Smooth muscle cell of the brain vasculature (primary cell): ENCODE results near the gene PLA2G2F.

Experiments used
- DNase-seq: peaks from one replicate; pipeline ENCODE4 v3.0.0-alpha.2; 2012; ENCODE audit warnings: low read depth, low spot score

PLA2G2F gene

GRCh38 chr1:20168564-20169491 is 29.7 kb downstream of the PLA2G2F start:
- DNase-seq: no peak

- no peak for DNase-seq
These were observed 30.8 kb downstream of the PLA2G2F start for GRCh38 chr1:20169932-20170331.

DNA sequence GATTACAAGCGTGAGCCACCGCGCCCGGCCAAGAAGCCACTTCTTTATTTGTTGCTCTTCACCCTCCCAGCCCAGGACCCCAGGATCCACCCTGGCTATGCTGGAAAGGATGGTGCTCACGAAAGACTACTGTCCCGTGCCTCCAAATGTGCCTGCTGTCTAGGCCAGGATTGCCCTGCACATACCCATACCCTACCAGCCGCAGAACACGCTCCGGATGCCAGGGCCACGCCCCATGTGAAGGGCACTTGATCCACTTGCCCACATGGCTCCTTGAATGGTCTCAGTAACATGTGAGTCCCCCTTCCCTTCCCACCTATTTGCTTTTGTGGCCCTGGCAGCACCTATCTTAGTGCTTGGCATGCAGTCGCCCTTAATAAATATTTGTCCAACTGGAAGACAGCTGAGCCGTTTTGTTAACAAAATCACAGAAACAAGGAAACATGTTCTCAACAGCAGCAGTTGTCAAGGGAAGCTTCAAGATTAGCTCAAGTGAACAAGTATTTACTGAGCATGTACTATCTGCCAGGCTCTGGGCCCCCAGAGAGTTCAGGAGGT is 33.0 kb downstream of the PLA2G2F start:
- no peak for DNase-seq

DNA sequence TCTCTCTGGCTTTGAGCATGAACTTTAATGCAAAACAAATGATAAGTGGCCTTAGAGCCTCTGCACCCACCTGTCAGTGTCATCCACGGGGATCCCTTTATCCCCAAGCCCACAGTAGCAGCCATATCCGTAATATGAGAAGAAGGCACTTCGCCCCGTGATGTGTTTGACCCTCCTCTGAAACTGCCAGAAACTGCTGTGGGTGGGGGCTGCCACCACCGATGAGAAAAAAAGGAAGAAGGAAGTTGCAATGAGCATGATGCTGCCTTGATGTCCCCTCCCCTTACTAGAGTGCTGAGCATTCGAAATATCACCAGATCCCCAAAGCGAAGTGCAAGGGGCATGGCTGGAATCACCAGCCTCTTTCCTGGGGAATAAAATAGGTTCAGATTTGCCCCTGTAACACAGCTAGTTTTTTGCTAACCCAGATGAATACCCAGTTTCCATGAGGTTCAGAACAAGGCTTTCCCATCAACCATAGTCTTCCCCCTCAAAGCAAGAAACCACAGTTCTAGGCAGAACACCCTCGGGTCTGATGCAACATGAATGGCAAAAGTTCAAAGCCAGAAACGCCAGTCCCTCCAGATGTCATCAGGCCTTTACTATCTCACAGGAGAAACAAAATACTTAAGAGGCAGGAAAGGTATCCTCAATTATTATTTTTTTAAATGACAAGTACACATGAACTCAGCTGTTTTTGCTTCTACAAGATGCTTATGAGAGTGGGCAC is 36.0 kb downstream of the PLA2G2F start:
- DNase-seq: no peak

DNA sequence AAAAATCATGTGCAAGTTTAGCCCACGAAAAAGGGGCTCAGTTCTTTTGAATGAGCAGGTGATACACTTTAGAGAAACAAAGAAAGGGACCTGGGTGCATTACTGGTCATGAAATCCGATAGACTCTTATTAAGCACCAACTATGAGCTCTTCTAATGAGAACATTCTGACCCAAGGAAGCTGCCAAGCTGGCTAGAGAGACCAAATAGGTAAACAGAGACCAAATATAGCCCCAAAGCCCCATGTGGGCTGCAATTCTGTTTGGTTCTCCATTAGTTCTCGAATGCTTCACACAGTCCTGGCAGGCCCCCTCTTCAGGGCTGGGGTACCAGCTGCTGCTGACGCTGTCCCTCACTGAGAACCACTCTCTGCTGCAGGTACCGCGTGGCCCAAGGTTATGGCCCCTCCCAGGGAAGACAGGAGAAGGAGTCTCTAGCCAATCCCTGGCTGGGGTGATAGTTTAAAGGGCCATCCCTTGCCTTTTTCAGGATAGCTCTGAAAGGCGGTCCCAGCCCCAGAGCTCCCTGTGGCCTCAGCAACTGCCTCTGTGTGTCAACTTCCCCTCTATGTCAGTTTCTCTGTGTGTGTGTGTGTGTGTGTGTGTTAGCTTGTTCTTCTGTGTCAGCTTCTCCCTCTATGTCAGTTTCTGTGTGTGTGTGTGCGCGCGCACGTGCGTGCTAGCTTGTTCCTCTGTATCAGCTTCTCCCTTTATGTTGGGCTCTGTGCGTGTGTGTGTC is 39.7 kb downstream of the PLA2G2F start:
- DNase-seq: no peak

- DNase-seq: no peak
These were observed 40.4 kb downstream of the PLA2G2F start for GRCh38 chr1:20179371-20180128.

GRCh38 chr1:20180129-20180843 is 41.2 kb downstream of the PLA2G2F start:
- DNase-seq: no peak

GRCh38 chr1:20180844-20181207 is 41.7 kb downstream of the PLA2G2F start:
- no peak for DNase-seq

GRCh38 chr1:20182415-20182814 is 43.3 kb downstream of the PLA2G2F start:
- no peak for DNase-seq

DNA sequence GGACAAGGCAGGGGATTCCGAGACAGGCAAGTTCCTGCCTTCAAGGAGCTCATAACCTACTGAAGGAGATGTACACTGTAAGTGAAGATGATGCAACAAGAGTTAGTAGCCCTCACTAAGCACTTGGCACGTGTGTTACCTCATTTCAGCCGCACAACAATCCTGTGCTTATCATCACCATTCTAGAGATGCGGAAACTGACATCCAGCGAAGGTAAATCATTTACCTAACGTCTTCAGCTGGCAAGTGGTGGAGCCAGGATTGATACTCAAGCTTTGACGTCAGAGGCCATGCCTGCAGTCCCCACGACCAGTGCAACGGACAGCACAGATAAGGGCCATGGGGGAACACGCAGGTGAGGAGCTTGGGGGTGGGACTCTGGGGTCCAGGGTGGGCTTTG is 43.9 kb downstream of the PLA2G2F start:
- DNase-seq: no peak

- no peak for DNase-seq
These were observed 44.6 kb downstream of the PLA2G2F start for GRCh38 chr1:20183616-20184271.

DNA sequence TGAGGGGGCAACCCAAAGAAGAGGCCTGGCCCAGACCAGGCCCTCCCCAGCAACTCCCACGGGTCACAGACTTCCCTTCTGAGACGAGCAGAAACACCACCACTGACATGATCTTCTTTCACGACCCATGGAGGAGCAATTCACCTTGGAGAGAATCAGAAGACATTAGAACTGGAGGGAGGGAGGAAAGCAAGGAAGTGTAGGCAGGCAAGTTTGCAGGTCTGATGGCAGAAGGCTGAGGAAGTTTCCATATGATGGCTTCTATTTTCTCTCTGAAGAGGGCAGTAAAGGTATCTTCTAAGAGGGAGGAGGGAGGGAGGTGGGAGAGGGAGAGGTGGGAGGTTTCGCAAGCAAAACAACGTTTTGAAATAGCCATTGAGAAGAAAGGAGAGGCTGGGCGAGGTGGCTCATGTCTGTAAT is 45.4 kb downstream of the PLA2G2F start:
- no peak for DNase-seq

DNA sequence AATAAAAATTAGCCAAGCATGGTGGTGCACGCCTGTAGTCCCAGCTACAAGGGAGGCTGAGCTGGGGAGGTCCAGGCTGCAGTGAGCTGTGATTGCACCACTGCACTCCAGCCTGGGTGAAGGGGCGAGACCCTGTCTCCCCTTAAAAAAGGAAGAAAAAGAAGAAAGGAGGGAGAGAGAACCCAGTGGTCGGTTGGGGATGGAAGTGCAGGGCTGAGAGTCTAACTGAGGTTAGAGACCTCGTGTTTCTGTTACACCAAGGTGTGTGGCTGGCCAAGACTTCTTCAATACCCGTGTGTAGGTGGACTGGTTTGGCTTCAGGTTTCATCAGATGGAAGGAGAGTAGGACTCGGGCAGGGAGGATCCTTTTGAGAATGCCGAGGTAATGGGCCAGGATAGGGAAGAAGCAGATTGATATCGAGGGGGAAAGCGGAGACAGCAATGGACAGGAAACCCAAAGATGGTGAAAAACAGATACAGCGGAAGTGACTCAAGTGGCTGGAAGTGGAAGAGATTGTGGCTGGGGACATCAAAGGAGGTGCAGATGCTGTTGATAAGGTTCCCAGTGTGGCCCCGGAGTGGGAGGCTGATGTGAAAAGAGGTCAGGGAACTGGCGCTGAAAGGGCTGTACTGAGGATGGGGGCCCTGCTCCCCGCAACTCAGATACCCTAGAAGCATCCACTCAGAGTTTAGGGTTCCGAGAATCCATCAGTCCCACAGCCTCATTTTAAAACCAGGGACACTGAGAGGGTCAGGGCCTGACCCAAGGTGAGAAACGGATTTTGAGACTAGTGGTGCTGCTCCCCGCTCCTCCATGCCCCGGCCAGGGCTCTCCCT is 46.1 kb downstream of the PLA2G2F start:
- no peak for DNase-seq

- no peak for DNase-seq
These were observed 47.0 kb downstream of the PLA2G2F start, which contains the start of the genes PLA2G2C and UBXN10 for GRCh38 chr1:20185834-20186782. PLA2G2C (minus strand) TSS chr1:20186518; CDS start chr1:20177363, 9,155 bp downstream. UBXN10 (plus strand) TSS chr1:20186096; CDS start chr1:20190562, 4,466 bp downstream.

DNA sequence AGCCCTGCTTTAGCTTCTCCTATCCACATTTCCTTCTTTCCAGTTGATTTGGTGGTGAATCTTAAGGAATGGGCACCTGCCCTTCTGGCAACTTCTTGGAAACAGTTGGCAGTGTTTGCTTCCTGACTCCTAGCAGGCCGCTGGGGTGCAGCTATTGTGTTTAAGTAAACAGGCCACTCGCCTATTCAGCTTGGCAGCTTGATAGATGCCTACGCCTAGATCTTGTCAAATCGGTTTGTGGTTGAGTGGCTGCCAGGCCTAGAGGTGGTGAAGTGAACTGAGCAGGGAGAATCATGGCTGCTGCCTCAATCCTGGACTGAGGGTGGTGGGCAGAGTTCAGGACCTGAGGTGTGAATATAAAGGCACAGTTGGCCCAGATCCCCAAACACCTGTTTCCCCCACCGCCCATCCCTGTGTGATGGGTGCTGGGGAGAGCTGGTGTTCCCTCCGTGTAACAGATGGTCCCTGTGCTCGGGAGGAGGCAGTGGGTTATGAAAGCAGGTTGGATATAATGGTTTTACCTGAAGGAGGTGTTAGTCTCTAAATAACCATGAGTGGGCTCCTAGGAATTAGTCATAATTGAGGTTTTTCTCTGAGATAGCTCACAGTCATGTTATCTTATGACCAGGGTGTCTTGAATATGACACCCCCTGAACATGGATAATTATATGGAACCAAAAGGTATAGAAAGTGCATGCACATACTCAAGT is 48.1 kb downstream of the PLA2G2F start:
- DNase-seq: no peak

GRCh38 chr1:20187813-20188454 is 48.8 kb downstream of the PLA2G2F start:
- DNase-seq: no peak

DNA sequence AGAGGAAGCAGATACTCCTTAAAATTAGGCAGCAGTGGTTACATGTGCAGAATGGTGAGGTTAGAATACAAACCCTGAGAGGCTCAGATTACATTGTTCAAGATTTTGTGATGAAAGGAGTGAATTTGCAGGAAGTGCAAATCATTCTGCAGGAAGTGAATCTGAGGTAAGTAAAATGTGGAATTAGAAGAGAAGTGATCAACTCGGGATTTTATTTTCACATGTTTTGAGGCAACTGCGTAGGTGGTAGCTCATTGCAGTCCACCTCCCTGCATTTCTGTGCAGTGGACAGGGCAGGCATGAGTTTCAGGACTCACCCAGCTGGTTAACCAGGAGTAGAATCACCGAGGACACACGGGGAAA is 49.3 kb downstream of the PLA2G2F start:
- no peak for DNase-seq
